PC-9 (cell line): Measurements from ENCODE around the gene CALM3.

ENCODE experiments used
- EZH2 ChIP-seq: fragments of 200-600 bp; sonication (generic); IDR thresholded peaks from 2 replicates; pipeline ENCODE4 v1.8.0; 2017; ENCODE audit warnings: antibody characterized with exemption, low read depth
- TF ChIP-seq, protein P1 (sequence below): fragments of 200-600 bp; sonication (generic); conservative IDR thresholded peaks from 2 replicates; pipeline ENCODE4 v1.6.1; 2017; ENCODE audit warnings: mixed run types, antibody characterized with exemption, mild to moderate bottlenecking, moderate library complexity

DNA sequence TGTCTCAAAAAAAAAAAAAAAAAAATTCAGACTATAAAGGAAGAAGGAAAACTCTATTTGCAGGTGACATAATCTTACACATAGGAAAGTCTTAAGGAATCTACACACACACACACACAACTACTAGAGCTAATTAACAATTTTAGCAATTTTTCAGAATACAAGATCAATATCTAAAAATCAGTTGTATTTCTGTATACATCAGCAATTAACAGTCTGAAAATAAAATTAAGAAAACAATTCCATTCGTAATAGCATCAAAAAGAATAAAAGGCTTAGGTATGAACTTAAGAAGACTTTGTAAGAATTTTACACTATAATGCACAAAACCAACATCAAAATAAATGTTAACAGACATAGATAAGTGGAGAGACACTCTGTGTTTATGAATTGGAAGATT, 15.6 kb upstream of the CALM3 start:
- TF ChIP-seq, protein P1, sequence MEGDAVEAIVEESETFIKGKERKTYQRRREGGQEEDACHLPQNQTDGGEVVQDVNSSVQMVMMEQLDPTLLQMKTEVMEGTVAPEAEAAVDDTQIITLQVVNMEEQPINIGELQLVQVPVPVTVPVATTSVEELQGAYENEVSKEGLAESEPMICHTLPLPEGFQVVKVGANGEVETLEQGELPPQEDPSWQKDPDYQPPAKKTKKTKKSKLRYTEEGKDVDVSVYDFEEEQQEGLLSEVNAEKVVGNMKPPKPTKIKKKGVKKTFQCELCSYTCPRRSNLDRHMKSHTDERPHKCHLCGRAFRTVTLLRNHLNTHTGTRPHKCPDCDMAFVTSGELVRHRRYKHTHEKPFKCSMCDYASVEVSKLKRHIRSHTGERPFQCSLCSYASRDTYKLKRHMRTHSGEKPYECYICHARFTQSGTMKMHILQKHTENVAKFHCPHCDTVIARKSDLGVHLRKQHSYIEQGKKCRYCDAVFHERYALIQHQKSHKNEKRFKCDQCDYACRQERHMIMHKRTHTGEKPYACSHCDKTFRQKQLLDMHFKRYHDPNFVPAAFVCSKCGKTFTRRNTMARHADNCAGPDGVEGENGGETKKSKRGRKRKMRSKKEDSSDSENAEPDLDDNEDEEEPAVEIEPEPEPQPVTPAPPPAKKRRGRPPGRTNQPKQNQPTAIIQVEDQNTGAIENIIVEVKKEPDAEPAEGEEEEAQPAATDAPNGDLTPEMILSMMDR = no peak
- no peak for TF ChIP-seq EZH2
